PC-9 (cell line): Measurements from ENCODE around the gene ZMYND15. TPM values are rescaled to one million over a fixed set of nuclear protein-coding genes. Genes with fewer than 3 reads are reported as not detected.

Experiments
- BruUV-seq: library from RNA; stranded (reverse); fragments of 400-500 nt; replicated peaks from 2 replicates; lab custom pipeline; 2021; lab: Mats Ljungman, UMichigan
- CTCF ChIA-PET: fragments of 300-600 bp; sonication (Branson Sonifier 250); formaldehyde crosslinking; loops from one replicate; lab custom pipeline; 2022; ENCODE audit warnings: antibody characterized with exemption; lab: Charles Lee
- POLR2A ChIA-PET: fragments of 300-600 bp; sonication (Branson Sonifier 250); formaldehyde crosslinking; loops from one replicate; lab custom pipeline; 2022; ENCODE audit warnings: antibody characterized with exemption; ENCODE audit not compliant: unreplicated experiment; lab: Charles Lee
- DNase-seq, 2 experiments: peaks; one replicate each; pipeline versions ENCODE4 v3.0.0 to v3.0.0-alpha.2; 2015 to 2022; ENCODE audit warnings: mixed read lengths in 1 of 2
- H2AFZ ChIP-seq: fragments of 200-600 bp; sonication (generic); 2 replicates; pipeline ENCODE4 v1.8.1; 2017; ENCODE audit warnings: antibody characterized with exemption
- H3F3A ChIP-seq: fragments of 200-600 bp; sonication (generic); 2 replicates; pipeline ENCODE4 v1.8.1; 2017; ENCODE audit warnings: antibody characterized with exemption, mild to moderate bottlenecking, low read depth; ENCODE audit not compliant: insufficient read depth
- H3K27ac ChIP-seq: fragments of 200-600 bp; sonication (generic); 2 replicates; pipeline ENCODE4 v1.6.1; 2016; ENCODE audit warnings: mixed run types
- H3K27me3 ChIP-seq: fragments of 200-600 bp; sonication (generic); 2 replicates; pipeline ENCODE4 v1.6.1; 2016; ENCODE audit warnings: low read depth, mixed run types; ENCODE audit not compliant: insufficient read depth
- H3K36me3 ChIP-seq: fragments of 200-600 bp; sonication (generic); 2 replicates; pipeline ENCODE4 v1.6.1; 2016; ENCODE audit warnings: low read depth, mixed run types
- H3K4me1 ChIP-seq: fragments of 200-600 bp; sonication (generic); replicated peaks from 2 replicates; pipeline ENCODE4 v1.6.1; 2016; ENCODE audit warnings: mixed run types; ENCODE audit not compliant: insufficient read depth
- H3K4me2 ChIP-seq: fragments of 200-600 bp; sonication (generic); 2 replicates; pipeline ENCODE4 v1.6.1; 2017; ENCODE audit warnings: mixed run types
- H3K4me3 ChIP-seq: fragments of 200-600 bp; sonication (generic); 2 replicates; pipeline ENCODE4 v1.6.1; 2016; ENCODE audit warnings: mixed run types
- H3K79me2 ChIP-seq: fragments of 200-600 bp; sonication (generic); 2 replicates; pipeline ENCODE4 v1.6.1; 2017; ENCODE audit warnings: low read depth, mixed run types
- H3K9me2 ChIP-seq: fragments of 200-600 bp; sonication (generic); 2 replicates; pipeline ENCODE4 v1.8.1; 2017; ENCODE audit warnings: mild to moderate bottlenecking; ENCODE audit not compliant: insufficient read depth
- H3K9me3 ChIP-seq: fragments of 200-600 bp; sonication (generic); 2 replicates; pipeline ENCODE4 v1.8.1; 2016; ENCODE audit warnings: low read depth; ENCODE audit not compliant: insufficient read depth
- H4K20me1 ChIP-seq: fragments of 200-600 bp; sonication (generic); 2 replicates; pipeline ENCODE4 v1.8.1; 2017; ENCODE audit not compliant: insufficient read depth
- CTCF ChIP-seq: fragments of 200-600 bp; sonication (generic); conservative IDR thresholded peaks from 2 replicates; pipeline ENCODE4 v1.6.1; 2017; ENCODE audit warnings: mixed run types, antibody characterized with exemption, mild to moderate bottlenecking, moderate library complexity
- EZH2 ChIP-seq: fragments of 200-600 bp; sonication (generic); IDR thresholded peaks from 2 replicates; pipeline ENCODE4 v1.8.0; 2017; ENCODE audit warnings: antibody characterized with exemption, low read depth
- intact Hi-C: fragments of 100-400 bp; cut with micrococcal nuclease; formaldehyde crosslinking; loops from one replicate; pipeline ENCODE4 v1.10.0; 2022; ENCODE audit not compliant: unreplicated experiment
- total RNA-seq: library from RNA; stranded (reverse); gene quantifications from 2 replicates; pipeline ENCODE4 v1.2.3, GENCODE V29; 2021

The ZMYND15 gene
- total RNA-seq, 1 experiment from 2014 or later, result 2.3 TPM

GRCh38 chr17:4782652-4783051, 43.0 kb downstream of the ZMYND15 start:
- intact Hi-C loops, result no loop called here
- H3K27me3 ChIP-seq, result no peaks in the 10 kb centered on the region
- TF ChIP-seq CTCF (no peak), EZH2 (no peak)

GRCh38 chr17:4785311-4786105, 45.9 kb downstream of the ZMYND15 start:
- intact Hi-C loops, result no loop called here
- POLR2A ChIA-PET, result no interaction called here
- no peak overlapping the region for H3K4me3 ChIP-seq

More at GRCh38 chr17:4782652-4783051, 43.0 kb downstream of the ZMYND15 start:
- ChIA-PET POLR2A (no interaction called here), CTCF (interaction anchor here (0.6 kb wide), 1 partner anchor 156 kb away, joined by 3 read pairs; no protein-coding TSS in a partner anchor)
- H3K9me3 ChIP-seq, result no peaks in the 10 kb centered on the region
- H2AFZ ChIP-seq, result no peak overlapping the region
- no peaks in the 10 kb centered on the region for H3K36me3 ChIP-seq
- BruUV-seq, result no TSS peak
- no peaks in the 10 kb centered on the region for H3K9me2 ChIP-seq
- peaks cover 13% of the 10 kb centered on the region for H3K4me1 ChIP-seq
- peaks cover 8% of the 10 kb centered on the region; the same call in 1 of the 2 replicates for H3F3A ChIP-seq
- H3K4me3 ChIP-seq, result no peak overlapping the region
- no peak for DNase-seq
- H3K27ac ChIP-seq, result no peak overlapping the region
- H3K79me2 ChIP-seq, result no peaks in the 10 kb centered on the region
- no peaks in the 10 kb centered on the region for H4K20me1 ChIP-seq
- no peak overlapping the region for H3K4me2 ChIP-seq

GRCh38 chr17:4786106-4786511, 46.5 kb downstream of the ZMYND15 start, which contains the start of gene VMO1:
Gene VMO1 (minus strand): TSS chr17:4786364. CDS start chr17:4786352, 12 bp downstream.
- Histone ChIP-seq H3K4me3 (no peak within 1 kb of the TSS), H3K4me2 (peak within 1 kb of the TSS; percentile 94; the same call in 1 of the 2 replicates), H2AFZ (no peak within 1 kb of the TSS), H3K27me3 (no peaks in the 10 kb centered on the region), H3K36me3 (no peaks in the 10 kb centered on the region), H3F3A (peaks cover 23% of the 10 kb centered on the region; the same call in 1 of the 2 replicates), H3K4me1 (peaks cover 20% of the 10 kb centered on the region), H4K20me1 (no peaks in the 10 kb centered on the region), H3K9me2 (no peaks in the 10 kb centered on the region), H3K27ac (no peak within 1 kb of the TSS), H3K9me3 (no peaks in the 10 kb centered on the region), H3K79me2 (peaks cover 15% of the 10 kb centered on the region; the same call in 1 of the 2 replicates)
- POLR2A ChIA-PET, result no interaction called here
- no peak for DNase-seq
- TF ChIP-seq CTCF, result no peak
- no peak for TF ChIP-seq EZH2
- CTCF ChIA-PET, result interaction anchor here (0.5 to 0.6 kb wide), 2 partner anchors 22 to 126 kb away, joined by 3 read pairs; no protein-coding TSS in a partner anchor
- BruUV-seq, result no TSS peak
- intact Hi-C loops, result no loop called here

More at GRCh38 chr17:4785311-4786105, 45.9 kb downstream of the ZMYND15 start:
- no peak for TF ChIP-seq EZH2
- TF ChIP-seq CTCF, result no peak
- Histone ChIP-seq H3K79me2 (peaks cover 15% of the 10 kb centered on the region; the same call in 1 of the 2 replicates), H3K27me3 (no peaks in the 10 kb centered on the region), H2AFZ (no peak overlapping the region), H3K27ac (no peak overlapping the region), H3K4me2 (no peak overlapping the region), H3K9me3 (no peaks in the 10 kb centered on the region), H4K20me1 (no peaks in the 10 kb centered on the region), H3F3A (peaks cover 18% of the 10 kb centered on the region; the same call in 1 of the 2 replicates), H3K4me1 (peaks cover 16% of the 10 kb centered on the region), H3K9me2 (no peaks in the 10 kb centered on the region), H3K36me3 (no peaks in the 10 kb centered on the region)
- CTCF ChIA-PET, result interaction anchor here (0.5 kb wide), 1 partner anchor 127 kb away, joined by 3 read pairs; no protein-coding TSS in a partner anchor
- no peak for DNase-seq
- BruUV-seq, result no TSS peak
